GM12865 (cell line): Measurements from ENCODE around the gene KRT79.

ENCODE experiments used
- DNase-seq: peaks from one replicate; pipeline ENCODE4 v3.0.0; 2010; ENCODE audit warnings: low read depth
- H3K4me3 ChIP-seq: 2 replicates; pipeline ENCODE4 v1.5.1; 2011; ENCODE audit warnings: mild to moderate bottlenecking, low read depth, low read length, control low read depth
- TF ChIP-seq, protein P1 (sequence below): IDR thresholded peaks from 2 replicates; pipeline ENCODE4 v1.5.1; 2011; ENCODE audit warnings: low read length, control low read depth, low read depth, inconsistent platforms; ENCODE audit not compliant: insufficient read depth; ENCODE audit errors: missing control alignments

The KRT79 gene

DNA sequence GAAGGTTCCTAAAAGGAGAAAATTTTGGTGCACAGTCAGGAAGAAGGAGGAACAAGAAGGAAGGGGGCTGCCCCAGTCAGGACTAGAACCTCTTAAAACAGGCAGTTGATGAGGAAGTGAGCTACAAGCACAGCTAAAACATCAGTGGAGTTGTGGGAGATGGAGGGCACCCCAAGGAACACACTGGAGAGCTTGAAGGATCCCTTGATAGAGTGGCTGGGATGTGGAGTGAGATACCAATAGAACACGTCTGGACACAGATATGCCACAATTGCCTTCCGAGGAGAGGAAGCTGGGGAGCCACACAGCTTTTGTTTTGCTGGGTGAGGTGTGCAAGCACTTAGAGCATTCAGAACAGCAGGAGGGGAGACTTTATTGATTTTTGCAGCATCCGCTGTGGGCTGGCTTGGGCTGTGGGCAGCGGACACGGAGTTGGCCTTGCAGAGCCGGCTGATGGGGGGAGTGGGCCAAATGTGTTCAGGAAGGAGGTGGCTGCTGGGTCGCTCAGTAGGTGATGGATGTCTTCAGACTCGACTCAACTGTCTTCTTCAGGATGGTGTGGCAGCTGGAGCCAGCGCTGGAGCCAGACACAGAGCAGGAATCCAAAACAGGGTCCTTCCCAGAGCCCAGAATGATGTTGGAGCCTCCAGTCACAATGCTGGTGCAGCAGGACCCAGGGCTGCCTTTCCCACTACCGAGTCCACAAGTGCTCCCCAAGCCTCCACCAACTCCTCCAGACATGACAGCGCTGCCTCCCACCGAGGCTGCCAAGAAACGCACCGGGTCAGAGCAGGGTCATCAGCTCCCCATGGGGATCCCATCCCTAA, 4.7 kb upstream of the KRT79 start:
- no peak for DNase-seq
- H3K4me3 ChIP-seq: no peak overlapping the region

GRCh38 chr12:52837781-52838608, 3.9 kb upstream of the KRT79 start:
- DNase-seq: no peak
- H3K4me3 ChIP-seq: no peak overlapping the region
- TF ChIP-seq, protein P1, sequence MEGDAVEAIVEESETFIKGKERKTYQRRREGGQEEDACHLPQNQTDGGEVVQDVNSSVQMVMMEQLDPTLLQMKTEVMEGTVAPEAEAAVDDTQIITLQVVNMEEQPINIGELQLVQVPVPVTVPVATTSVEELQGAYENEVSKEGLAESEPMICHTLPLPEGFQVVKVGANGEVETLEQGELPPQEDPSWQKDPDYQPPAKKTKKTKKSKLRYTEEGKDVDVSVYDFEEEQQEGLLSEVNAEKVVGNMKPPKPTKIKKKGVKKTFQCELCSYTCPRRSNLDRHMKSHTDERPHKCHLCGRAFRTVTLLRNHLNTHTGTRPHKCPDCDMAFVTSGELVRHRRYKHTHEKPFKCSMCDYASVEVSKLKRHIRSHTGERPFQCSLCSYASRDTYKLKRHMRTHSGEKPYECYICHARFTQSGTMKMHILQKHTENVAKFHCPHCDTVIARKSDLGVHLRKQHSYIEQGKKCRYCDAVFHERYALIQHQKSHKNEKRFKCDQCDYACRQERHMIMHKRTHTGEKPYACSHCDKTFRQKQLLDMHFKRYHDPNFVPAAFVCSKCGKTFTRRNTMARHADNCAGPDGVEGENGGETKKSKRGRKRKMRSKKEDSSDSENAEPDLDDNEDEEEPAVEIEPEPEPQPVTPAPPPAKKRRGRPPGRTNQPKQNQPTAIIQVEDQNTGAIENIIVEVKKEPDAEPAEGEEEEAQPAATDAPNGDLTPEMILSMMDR: no peak

More for the DNA sequence above, 4.7 kb upstream of the KRT79 start:
- TF ChIP-seq, protein P1: no peak

DNA sequence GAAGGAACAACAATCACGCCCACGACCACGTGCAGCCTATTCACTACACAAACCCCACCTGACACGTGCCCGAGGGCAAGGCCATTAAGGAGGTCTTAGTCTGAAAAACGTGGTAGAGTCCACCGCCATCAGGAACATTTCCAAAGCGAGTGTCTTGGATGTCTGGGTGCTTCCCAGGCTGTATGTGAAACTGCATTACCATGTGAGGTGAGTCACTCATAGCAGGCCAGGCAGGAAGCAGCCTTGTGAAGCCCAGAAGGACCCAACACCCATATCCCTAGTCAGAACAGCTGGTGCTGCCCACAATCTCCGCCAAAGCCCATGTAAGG, 3.3 kb upstream of the KRT79 start:
- TF ChIP-seq, protein P1: no peak
- H3K4me3 ChIP-seq: no peak overlapping the region
- peak; percentile 54 for DNase-seq

GRCh38 chr12:52836491-52837412, 2.6 kb upstream of the KRT79 start:
- TF ChIP-seq, protein P1: no peak
- no peak for DNase-seq
- no peak overlapping the region for H3K4me3 ChIP-seq

DNA sequence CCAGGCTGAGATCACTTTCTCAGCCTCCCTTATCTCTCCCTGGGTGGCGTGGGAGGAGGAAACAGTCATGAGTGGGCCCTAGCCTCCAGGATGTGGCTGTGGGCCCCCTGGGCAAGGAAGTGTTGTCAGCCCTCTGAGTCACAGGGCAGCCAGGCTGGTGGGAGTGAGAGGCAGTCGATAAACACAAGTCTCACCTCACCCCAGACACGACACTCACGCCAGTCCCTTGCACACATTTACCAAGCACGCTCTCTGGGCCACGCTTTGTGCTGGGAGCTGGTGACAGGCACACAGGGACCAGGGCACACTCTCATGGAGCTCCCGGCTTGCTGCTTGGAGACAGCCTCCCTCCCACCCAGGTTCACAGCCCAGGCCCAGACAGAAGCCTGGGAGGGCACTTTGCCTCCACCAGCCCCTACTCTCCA, 1.9 kb upstream of the KRT79 start:
- no peak for DNase-seq
- TF ChIP-seq, protein P1: no peak
- H3K4me3 ChIP-seq: no peak overlapping the region

GRCh38 chr12:52835271-52836041, 1.3 kb upstream of the KRT79 start:
- DNase-seq: no peak
- TF ChIP-seq, protein P1: no peak
- no peak overlapping the region for H3K4me3 ChIP-seq
